Measurements from ENCODE around the gene ADAMTS15.

DNA sequence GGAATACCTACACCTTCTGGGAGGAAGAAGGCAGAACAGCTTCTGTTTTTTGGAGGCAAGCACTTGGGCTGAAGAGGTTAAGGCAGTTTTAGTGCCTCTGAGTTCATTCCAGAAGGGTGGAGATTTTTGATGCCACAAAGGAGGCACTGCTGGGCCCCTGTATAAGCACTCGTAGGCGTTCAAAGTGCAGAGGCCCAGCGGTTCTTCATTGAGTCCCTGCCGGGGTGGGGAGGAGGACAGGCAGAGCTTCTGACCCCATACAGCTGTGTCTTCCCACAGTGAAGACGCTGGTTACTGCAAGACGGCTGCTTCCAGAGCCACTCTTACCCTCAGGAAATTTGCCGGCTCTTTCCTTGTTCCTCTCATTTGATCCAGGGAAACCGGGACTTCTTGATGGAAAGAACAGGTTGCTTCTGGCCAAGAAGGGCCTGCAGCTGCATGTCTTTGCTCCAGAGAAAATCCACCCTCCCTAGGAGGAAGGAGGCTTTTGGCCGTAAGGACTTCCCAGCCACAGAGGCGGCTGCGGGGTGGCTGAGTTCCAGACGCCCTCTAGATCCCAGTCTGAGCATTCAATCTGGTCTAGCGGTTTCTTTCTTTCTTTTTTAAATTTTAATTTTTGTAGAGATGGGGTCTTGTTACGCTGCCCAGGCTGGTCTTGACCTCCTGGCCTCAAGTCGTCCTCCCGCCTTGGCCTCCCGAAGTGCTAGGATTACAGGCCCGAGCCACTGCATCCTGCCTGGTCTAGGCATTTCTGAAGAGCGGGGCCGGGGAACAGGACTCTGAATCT is 9.4 kb downstream of the ADAMTS15 start:
- TF ChIP-seq ZNF423 (tag by site-specific recombination; IDR thresholded peaks at IDR 0.05) = no peak
- TF ChIP-seq HOXC10 (CRISPR knock-in tag; IDR thresholded peaks at IDR 0.05) = no peak
- no peak for TF ChIP-seq ZNF777 (tag by site-specific recombination; IDR thresholded peaks at IDR 0.05; ENCODE audit: borderline replicate concordance)
- TF ChIP-seq YY1 (tag by site-specific recombination; IDR thresholded peaks at IDR 0.05) = no peak
- TF ChIP-seq ZNF76 (tag by site-specific recombination; IDR thresholded peaks at IDR 0.05; ENCODE audit: borderline replicate concordance, low read depth) = no peak
- TF ChIP-seq, protein P1, sequence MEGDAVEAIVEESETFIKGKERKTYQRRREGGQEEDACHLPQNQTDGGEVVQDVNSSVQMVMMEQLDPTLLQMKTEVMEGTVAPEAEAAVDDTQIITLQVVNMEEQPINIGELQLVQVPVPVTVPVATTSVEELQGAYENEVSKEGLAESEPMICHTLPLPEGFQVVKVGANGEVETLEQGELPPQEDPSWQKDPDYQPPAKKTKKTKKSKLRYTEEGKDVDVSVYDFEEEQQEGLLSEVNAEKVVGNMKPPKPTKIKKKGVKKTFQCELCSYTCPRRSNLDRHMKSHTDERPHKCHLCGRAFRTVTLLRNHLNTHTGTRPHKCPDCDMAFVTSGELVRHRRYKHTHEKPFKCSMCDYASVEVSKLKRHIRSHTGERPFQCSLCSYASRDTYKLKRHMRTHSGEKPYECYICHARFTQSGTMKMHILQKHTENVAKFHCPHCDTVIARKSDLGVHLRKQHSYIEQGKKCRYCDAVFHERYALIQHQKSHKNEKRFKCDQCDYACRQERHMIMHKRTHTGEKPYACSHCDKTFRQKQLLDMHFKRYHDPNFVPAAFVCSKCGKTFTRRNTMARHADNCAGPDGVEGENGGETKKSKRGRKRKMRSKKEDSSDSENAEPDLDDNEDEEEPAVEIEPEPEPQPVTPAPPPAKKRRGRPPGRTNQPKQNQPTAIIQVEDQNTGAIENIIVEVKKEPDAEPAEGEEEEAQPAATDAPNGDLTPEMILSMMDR (tag by site-specific recombination; IDR thresholded peaks at IDR 0.05) = no peak
- TF ChIP-seq ZNF133 (tag by site-specific recombination; IDR thresholded peaks at IDR 0.05) = no peak
- TF ChIP-seq, protein P2, sequence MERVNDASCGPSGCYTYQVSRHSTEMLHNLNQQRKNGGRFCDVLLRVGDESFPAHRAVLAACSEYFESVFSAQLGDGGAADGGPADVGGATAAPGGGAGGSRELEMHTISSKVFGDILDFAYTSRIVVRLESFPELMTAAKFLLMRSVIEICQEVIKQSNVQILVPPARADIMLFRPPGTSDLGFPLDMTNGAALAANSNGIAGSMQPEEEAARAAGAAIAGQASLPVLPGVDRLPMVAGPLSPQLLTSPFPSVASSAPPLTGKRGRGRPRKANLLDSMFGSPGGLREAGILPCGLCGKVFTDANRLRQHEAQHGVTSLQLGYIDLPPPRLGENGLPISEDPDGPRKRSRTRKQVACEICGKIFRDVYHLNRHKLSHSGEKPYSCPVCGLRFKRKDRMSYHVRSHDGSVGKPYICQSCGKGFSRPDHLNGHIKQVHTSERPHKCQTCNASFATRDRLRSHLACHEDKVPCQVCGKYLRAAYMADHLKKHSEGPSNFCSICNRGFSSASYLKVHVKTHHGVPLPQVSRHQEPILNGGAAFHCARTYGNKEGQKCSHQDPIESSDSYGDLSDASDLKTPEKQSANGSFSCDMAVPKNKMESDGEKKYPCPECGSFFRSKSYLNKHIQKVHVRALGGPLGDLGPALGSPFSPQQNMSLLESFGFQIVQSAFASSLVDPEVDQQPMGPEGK (tag by site-specific recombination; IDR thresholded peaks at IDR 0.05) = no peak
- TF ChIP-seq HOXD13 (CRISPR knock-in tag; IDR thresholded peaks at IDR 0.05; ENCODE audit: borderline replicate concordance) = no peak
- no peak for TF ChIP-seq ZNF785 (tag by site-specific recombination; IDR thresholded peaks at IDR 0.05)
- TF ChIP-seq, protein P3, sequence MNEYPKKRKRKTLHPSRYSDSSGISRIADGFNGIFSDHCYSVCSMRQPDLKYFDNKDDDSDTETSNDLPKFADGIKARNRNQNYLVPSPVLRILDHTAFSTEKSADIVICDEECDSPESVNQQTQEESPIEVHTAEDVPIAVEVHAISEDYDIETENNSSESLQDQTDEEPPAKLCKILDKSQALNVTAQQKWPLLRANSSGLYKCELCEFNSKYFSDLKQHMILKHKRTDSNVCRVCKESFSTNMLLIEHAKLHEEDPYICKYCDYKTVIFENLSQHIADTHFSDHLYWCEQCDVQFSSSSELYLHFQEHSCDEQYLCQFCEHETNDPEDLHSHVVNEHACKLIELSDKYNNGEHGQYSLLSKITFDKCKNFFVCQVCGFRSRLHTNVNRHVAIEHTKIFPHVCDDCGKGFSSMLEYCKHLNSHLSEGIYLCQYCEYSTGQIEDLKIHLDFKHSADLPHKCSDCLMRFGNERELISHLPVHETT (tag by site-specific recombination; IDR thresholded peaks at IDR 0.05) = no peak
- TF ChIP-seq, protein P4, sequence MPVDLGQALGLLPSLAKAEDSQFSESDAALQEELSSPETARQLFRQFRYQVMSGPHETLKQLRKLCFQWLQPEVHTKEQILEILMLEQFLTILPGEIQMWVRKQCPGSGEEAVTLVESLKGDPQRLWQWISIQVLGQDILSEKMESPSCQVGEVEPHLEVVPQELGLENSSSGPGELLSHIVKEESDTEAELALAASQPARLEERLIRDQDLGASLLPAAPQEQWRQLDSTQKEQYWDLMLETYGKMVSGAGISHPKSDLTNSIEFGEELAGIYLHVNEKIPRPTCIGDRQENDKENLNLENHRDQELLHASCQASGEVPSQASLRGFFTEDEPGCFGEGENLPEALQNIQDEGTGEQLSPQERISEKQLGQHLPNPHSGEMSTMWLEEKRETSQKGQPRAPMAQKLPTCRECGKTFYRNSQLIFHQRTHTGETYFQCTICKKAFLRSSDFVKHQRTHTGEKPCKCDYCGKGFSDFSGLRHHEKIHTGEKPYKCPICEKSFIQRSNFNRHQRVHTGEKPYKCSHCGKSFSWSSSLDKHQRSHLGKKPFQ (tag by site-specific recombination; IDR thresholded peaks at IDR 0.05) = no peak

Measured in HEK293 (cell line).